ENCODE data around the gene FASN. TPM values are rescaled to one million over a fixed set of nuclear protein-coding genes. Genes with fewer than 3 reads are reported as not detected.
"Not testable (repeated sequence)": the region's sequence is repeated elsewhere in the genome, so short reads cannot be mapped to it uniquely, and the experiment has no call there.

Gene FASN
- total RNA-seq, 1 experiment from 2014 or later, result 956 TPM

DNA sequence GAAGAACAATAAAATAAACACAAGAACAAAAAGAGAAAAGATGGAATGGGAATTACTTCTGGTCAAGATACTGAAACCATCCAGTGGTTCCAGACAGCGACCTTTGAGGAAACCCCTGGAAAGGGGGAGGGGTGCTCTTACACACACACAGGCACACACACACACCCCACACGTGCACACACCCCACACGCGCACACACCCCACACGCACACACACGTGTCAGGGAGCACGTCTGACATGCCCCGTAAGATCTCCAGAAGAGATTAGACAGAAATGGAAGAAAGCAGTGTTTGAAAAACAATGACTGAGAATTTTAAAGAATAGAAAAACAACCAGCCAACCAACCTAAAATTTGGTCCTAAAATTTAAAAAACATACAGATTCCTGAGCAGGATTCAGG, 45.3 kb upstream of the FASN start:
- POLR2A ChIA-PET, result no interaction called here

DNA sequence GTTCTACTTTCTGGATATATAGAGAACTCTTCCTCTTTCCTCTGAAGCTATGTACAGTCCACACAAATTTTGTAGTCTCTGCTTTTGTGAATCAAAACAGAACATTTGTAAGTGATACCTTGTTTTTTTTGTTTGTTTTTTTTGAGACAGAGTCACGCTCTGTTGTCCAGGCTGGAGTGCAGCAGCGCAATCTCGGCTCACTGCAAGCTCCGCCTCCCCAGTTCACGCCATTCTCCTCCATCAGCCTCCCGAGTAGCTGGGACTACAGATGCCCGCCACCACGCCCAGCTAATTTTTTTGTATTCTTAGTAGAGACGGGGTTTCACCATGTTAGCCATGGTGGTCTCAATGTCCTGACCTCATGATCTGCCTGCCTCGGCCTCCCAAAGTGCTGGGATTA, 41.9 kb upstream of the FASN start:
- intact Hi-C loops (cut with micrococcal nuclease; ENCODE audit: unreplicated experiment); H3K9me3 ChIP-seq (ENCODE audit: control insufficient read depth, insufficient read depth, low read depth, low read length); ATAC-seq; CTCF ChIA-PET; H3K4me1 ChIP-seq (ENCODE audit: control insufficient read depth, insufficient read depth, low read length); H3K36me3 ChIP-seq (ENCODE audit: control insufficient read depth, insufficient read depth, low read length); H3K27me3 ChIP-seq (ENCODE audit: control insufficient read depth, insufficient read depth, low read length); H3K4me3 ChIP-seq (ENCODE audit: low read depth in 2 of 2, low read length in 2 of 2); DNase-seq (ENCODE audit: low read depth, low spot score); BruUV-seq (replicated peaks); H3K27ac ChIP-seq (ENCODE audit: low read length): not testable (repeated sequence)
- POLR2A ChIA-PET, result interaction anchor here (0.6 kb wide), 1 partner anchor 39 kb away, joined by 3 read pairs; no protein-coding TSS in a partner anchor
- in situ Hi-C loops (cut with HindIII; ENCODE audit: low pct_unique_long_range_greater_than_20kb, low sequenced_read_pairs), result loop anchor here (10.0 kb wide), 1 partner anchor 85 kb away; the partner anchor contains the start of genes GPS1 and RFNG

More for the DNA sequence above, 45.3 kb upstream of the FASN start:
- Histone ChIP-seq H3K4me1 (ENCODE audit: control insufficient read depth, insufficient read depth, low read length) (no peaks in the 10 kb centered on the region), H3K4me3 (ENCODE audit: low read depth in 2 of 2, low read length in 2 of 2) (no peak overlapping the region), H3K27me3 (ENCODE audit: control insufficient read depth, insufficient read depth, low read length) (no peaks in the 10 kb centered on the region), H3K27ac (ENCODE audit: low read length) (no peak overlapping the region), H3K9me3 (ENCODE audit: control insufficient read depth, insufficient read depth, low read depth, low read length) (no peaks in the 10 kb centered on the region), H3K36me3 (ENCODE audit: control insufficient read depth, insufficient read depth, low read length) (no peaks in the 10 kb centered on the region)
- in situ Hi-C loops (cut with HindIII; ENCODE audit: low pct_unique_long_range_greater_than_20kb, low sequenced_read_pairs) (no loop called here), intact Hi-C loops (cut with micrococcal nuclease; ENCODE audit: unreplicated experiment) (no loop called here)
- ATAC-seq (no peak), DNase-seq (ENCODE audit: low read depth, low spot score) (no peak)
- BruUV-seq (replicated peaks), result no TSS peak
- CTCF ChIA-PET, result no interaction called here
- TF ChIP-seq TCF7L2 (IDR thresholded peaks at IDR 0.05; ENCODE audit: low read depth, low read length) (no peak), POLR2AphosphoS5 (IDR thresholded peaks at IDR 0.05; ENCODE audit: low read depth, low read length) (no peak), SIN3A (IDR thresholded peaks at IDR 0.05; ENCODE audit: borderline replicate concordance, insufficient read depth, low read depth, low read length) (no peak)
- TF ChIP-seq, protein P1, sequence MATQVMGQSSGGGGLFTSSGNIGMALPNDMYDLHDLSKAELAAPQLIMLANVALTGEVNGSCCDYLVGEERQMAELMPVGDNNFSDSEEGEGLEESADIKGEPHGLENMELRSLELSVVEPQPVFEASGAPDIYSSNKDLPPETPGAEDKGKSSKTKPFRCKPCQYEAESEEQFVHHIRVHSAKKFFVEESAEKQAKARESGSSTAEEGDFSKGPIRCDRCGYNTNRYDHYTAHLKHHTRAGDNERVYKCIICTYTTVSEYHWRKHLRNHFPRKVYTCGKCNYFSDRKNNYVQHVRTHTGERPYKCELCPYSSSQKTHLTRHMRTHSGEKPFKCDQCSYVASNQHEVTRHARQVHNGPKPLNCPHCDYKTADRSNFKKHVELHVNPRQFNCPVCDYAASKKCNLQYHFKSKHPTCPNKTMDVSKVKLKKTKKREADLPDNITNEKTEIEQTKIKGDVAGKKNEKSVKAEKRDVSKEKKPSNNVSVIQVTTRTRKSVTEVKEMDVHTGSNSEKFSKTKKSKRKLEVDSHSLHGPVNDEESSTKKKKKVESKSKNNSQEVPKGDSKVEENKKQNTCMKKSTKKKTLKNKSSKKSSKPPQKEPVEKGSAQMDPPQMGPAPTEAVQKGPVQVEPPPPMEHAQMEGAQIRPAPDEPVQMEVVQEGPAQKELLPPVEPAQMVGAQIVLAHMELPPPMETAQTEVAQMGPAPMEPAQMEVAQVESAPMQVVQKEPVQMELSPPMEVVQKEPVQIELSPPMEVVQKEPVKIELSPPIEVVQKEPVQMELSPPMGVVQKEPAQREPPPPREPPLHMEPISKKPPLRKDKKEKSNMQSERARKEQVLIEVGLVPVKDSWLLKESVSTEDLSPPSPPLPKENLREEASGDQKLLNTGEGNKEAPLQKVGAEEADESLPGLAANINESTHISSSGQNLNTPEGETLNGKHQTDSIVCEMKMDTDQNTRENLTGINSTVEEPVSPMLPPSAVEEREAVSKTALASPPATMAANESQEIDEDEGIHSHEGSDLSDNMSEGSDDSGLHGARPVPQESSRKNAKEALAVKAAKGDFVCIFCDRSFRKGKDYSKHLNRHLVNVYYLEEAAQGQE (IDR thresholded peaks at IDR 0.05; ENCODE audit: insufficient read depth in 1 of 2, low read depth in 2 of 2, low read length in 1 of 2), result no peak
- TF ChIP-seq, protein P2, sequence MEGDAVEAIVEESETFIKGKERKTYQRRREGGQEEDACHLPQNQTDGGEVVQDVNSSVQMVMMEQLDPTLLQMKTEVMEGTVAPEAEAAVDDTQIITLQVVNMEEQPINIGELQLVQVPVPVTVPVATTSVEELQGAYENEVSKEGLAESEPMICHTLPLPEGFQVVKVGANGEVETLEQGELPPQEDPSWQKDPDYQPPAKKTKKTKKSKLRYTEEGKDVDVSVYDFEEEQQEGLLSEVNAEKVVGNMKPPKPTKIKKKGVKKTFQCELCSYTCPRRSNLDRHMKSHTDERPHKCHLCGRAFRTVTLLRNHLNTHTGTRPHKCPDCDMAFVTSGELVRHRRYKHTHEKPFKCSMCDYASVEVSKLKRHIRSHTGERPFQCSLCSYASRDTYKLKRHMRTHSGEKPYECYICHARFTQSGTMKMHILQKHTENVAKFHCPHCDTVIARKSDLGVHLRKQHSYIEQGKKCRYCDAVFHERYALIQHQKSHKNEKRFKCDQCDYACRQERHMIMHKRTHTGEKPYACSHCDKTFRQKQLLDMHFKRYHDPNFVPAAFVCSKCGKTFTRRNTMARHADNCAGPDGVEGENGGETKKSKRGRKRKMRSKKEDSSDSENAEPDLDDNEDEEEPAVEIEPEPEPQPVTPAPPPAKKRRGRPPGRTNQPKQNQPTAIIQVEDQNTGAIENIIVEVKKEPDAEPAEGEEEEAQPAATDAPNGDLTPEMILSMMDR (IDR thresholded peaks at IDR 0.05), result no peak

DNA sequence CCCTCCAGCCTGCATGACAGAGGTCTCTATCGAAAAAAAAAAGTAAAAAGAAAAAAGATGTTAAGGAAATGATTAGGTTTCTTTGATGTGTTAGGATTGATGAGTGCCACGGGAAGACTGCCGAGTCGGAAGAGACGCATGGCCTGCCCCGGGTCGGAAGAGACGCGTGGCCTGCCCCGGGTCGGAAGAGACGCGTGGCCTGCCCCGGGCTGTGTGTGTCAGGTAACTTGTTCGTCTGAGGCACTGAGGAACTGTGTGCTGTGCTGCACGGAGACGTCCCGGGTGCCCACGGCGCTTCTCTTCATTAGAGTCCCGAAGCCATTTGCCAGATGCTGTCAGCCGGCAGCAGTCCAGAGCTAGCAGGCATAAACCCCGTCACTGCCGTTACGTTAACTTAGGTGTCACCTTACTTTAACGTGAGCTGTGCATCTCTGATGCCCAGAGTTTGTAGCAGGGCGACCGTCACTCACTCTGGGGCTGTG, 40.5 kb upstream of the FASN start:
- in situ Hi-C loops (cut with HindIII; ENCODE audit: low pct_unique_long_range_greater_than_20kb, low sequenced_read_pairs) (loop anchor here (10.0 kb wide), 1 partner anchor 84 kb away; the partner anchor contains the start of genes GPS1 and RFNG), intact Hi-C loops (cut with micrococcal nuclease; ENCODE audit: unreplicated experiment) (no loop called here)
- Histone ChIP-seq H3K9me3 (ENCODE audit: control insufficient read depth, insufficient read depth, low read depth, low read length) (no peaks in the 10 kb centered on the region), H3K4me3 (ENCODE audit: low read depth in 2 of 2, low read length in 2 of 2) (no peak overlapping the region), H3K27ac (ENCODE audit: low read length) (no peak overlapping the region), H3K27me3 (ENCODE audit: control insufficient read depth, insufficient read depth, low read length) (no peaks in the 10 kb centered on the region), H3K36me3 (ENCODE audit: control insufficient read depth, insufficient read depth, low read length) (no peaks in the 10 kb centered on the region), H3K4me1 (ENCODE audit: control insufficient read depth, insufficient read depth, low read length) (no peaks in the 10 kb centered on the region)
- DNase-seq (ENCODE audit: low read depth, low spot score) (no peak), ATAC-seq (no peak)
- ChIA-PET CTCF (no interaction called here), POLR2A (interaction anchor here (0.5 kb wide), 1 partner anchor 125 kb away, joined by 3 read pairs; no protein-coding TSS in a partner anchor)
- BruUV-seq (replicated peaks), result no TSS peak
- TF ChIP-seq, protein P2 (IDR thresholded peaks at IDR 0.05), result no peak
- TF ChIP-seq, protein P1 (IDR thresholded peaks at IDR 0.05; ENCODE audit: insufficient read depth in 1 of 2, low read depth in 2 of 2, low read length in 1 of 2), result no peak
- TF ChIP-seq SIN3A (IDR thresholded peaks at IDR 0.05; ENCODE audit: borderline replicate concordance, insufficient read depth, low read depth, low read length) (no peak), POLR2AphosphoS5 (IDR thresholded peaks at IDR 0.05; ENCODE audit: low read depth, low read length) (no peak), TCF7L2 (IDR thresholded peaks at IDR 0.05; ENCODE audit: low read depth, low read length) (no peak)

All from Panc1 (cell line).